HG02884 (cell line): ENCODE results near the gene AGAP5.
"Not testable (repeated sequence)": the region's sequence is repeated elsewhere in the genome, so short reads cannot be mapped to it uniquely, and the experiment has no call there.

Experiments used
- ATAC-seq: cut with Tn5 transposase; IDR thresholded peaks from one replicate; pipeline ENCODE4 v1.9.1; 2021; ENCODE audit warnings: mild to moderate bottlenecking, moderate library complexity; ENCODE audit not compliant: unreplicated experiment

The AGAP5 gene

DNA sequence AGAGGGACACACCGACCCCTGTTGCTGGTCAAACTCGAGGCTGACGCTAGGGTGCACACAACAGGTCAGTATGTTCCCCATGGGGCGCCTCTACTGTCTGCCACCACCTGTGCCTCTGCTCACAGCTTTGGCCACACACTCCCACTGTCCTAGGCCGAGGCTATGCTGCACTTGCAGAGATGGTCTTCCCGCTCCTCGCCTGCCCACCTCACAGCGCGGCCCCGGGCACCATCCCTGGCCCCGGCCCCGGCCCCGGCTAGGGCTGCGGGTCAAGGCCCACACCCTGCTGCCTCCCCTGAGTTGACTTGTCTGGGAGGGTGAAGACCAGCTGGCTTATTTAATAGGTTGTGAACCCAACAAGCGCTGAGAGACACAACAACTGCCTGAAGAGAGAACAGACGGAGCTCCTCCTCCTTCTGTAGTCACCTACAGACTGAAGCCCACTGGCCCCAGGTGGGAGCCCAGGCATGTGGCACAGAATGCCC is at the start of gene AGAP5:
AGAP5 (minus strand) TSS at position 435 of the 485 bp plus-strand sequence; CDS start at position 81, 354 bp downstream.
- not testable (repeated sequence) for ATAC-seq

DNA sequence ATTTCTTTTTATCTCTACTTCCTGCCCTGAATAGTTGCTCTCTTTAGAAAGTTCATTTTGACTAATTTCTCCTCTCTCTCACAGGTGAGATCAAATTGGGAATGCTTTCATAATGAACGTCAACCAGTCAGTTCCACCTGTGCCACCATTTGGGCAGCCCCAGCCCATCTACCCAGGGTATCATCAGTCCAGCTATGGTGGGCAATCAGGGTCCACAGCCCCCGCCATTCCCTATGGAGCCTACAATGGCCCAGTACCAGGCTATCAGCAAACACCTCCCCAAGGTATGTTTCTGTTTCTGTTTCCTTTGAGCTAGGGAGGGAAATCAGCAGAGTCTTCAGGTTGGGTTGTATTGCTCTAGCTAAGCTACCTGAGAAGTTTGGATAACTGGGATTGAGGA is 48.8 kb upstream of the AGAP5 start:
- no peak for ATAC-seq

DNA sequence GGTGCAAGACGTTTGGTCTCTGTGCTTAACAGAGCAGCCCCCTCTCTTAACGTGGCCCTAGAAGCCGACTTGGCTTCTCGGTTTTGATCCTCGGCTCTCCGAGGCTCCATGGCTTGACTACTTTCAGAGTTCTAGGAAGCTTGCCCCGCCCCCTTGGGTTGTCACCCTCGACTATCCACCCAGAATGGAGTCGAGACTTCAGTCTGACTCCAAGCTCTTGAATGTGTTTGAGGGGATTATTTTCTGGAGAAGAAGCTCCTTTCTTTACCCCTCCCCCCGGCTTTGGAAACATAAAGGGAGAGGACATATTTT is 46.7 kb upstream of the AGAP5 start:
- peak; percentile 29 for ATAC-seq

DNA sequence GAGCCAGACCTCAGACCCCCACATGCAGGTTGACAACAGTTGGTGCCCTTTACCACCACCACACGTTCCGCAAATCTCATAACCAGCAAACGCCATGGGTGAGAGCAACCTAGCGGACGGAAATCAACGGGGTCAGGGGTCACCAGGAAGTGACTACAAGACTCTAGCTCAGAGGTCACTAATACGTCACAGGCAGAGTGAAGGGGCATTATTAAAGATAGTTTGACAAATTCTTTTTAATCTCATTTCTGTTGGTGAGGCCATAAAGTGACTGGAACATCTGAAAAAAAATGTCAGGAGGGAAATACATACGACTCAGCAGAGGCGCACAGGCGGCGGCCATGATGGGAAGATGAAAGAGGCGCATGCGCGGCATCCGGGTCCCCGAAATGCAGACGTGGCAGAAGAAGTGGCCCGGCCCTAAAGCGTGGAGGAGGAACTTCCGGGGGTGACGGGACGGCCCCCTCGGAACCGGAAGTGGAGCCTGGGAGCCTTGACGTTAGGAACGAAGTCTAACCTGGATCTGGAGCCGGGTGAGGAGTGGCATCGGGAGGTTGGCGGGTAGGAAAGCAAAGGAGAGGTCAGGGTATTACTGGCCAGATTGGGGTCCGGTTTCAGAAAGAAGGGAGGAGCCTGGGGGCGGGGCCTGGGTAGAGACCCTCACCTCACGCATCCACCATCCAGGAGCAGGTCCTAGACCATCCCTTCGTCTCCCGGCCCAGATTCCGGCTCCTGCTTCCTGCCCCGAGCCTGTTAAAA is 46.2 kb upstream of the AGAP5 start, which contains the start of gene SEC24C:
SEC24C (plus strand) TSS at position 468 of the 759 bp plus-strand sequence. CDS start 2,461 bp downstream, outside the sequence.
- ATAC-seq: peak; percentile 89

DNA sequence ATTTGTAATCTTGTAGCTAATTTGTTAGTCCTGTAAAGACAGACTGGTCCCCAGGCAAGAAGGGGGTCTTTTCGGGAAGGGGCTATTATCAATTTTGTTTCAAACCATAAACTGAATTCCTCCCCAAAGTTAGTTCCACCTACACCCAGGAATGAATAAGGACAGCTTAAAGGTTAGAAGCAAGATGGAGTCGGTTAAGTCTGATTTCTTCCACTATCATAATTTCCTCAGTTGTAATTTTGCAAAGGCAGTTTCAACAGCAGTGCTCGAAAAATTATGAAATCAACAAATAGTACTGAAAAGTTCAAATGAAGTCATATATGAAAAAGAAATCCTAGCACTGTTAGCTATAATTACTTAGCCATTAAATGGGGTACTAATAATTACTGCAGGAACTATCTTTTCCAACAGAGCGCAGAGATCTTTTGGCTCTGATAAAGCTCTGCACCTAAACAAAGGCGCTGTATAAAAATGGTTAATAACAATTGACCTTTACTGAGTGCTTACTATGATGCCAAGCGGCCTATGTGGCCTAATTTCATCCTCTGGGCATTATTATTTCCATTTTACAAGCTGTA is 45.5 kb upstream of the AGAP5 start:
- ATAC-seq: no peak

DNA sequence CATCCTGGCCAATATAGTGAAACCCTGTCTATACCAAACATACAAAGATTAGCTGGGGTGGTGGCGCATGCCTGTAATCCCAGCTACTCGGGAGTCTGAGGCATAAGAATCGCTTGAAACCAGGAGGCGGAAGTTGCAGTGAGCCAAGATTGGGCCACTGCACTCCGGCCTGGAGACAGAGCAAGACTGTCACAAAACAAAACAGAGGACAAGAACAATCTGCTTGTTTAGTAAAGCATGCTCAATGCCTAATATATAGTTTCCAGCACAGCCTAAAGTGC is 44.5 kb upstream of the AGAP5 start:
- no peak for ATAC-seq

DNA sequence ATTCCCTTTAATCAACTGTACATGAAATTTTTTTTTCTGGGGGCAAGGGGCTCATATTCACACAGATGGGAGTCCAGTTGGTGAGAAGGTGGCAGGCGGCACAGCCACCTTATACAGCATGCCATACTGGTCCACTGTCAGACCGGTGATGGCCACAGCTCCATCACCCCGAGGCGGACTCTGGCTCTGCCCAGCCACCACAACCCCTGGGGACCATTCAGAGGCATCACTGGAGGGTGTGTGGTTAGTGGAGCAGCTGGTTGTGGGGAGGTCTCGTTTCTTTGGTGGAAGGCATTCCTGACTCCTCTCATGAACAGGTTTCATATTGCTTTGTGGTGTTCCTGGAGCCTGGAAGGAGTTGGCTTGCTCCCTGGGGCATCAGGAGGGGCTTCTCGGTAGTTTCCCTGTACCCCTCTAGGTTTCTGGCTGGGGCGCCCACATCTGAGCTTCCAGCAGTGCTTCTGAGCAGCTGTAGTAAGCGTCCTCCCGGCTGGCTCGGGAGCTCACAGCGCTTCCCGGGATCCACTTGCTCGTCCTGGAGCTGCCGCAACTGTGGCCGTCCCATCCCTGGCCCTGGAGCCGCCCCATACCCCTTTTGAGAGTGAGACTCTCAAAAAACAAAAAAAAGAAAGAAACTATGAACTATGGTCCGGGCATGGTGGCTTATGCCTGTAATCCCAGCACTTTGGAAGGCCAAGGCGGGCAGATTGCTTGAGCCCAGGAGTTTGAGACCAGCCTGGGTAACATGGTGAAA is 42.8 kb upstream of the AGAP5 start:
- not testable (repeated sequence) for ATAC-seq

DNA sequence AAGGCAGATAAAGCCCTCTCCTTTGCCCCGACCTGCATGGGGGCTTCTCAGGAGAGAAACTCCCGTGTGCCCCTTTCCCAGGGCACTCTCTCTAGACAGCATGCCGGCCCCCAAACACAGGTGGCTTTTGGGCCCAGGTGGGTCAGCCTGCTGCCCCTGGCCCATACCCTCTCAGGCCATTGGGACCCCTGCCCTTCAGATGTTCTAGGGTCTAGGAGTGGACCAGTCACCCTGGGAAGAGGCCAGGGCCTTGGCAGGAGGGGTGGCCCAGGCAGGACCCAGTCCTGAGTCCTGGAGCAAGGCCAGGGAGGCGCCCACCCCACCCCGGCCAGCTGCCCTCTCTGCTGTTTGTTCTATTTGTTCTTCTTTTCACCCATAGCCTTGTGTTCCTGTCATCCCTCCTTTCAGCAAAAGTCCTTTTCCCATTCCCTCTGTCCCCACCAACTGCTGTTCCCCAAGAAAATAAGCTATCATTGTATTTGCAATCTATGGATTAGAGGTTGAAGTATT is 36.9 kb upstream of the AGAP5 start:
- no peak for ATAC-seq

DNA sequence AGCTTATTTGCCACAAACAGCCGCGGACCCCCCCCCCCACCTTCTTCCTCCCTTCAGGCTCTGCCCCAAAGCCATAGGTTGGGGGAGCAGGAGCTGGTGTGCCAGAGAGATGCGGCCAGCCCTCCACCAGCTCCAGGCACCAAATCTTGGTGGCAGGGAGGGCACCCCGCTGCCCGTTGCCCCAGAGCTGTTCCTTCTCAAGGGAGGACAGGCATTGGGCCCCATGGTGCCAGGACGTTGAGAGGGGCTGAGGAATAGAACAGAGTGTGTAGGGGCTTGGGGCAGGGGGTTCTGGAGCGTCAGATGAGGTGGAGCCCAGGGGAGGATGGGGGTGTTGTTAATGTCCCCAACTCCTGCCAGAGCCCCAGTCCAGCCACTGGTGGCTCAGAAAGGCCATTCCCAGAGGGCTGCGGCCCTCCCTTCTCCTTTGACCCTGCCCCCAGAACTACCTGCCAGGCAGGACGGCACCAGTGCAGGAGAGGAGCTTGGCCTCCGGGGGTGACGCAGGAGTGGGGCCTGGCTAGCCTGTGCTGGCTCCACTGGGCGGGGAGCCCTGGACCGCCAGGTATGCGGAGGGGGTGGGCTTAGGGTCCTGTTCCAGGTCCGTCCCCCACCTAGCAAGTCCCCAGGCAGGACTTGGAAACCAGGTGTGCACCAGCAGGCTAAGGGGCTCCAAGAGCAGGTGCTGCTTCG is 36.3 kb upstream of the AGAP5 start:
- no peak for ATAC-seq

DNA sequence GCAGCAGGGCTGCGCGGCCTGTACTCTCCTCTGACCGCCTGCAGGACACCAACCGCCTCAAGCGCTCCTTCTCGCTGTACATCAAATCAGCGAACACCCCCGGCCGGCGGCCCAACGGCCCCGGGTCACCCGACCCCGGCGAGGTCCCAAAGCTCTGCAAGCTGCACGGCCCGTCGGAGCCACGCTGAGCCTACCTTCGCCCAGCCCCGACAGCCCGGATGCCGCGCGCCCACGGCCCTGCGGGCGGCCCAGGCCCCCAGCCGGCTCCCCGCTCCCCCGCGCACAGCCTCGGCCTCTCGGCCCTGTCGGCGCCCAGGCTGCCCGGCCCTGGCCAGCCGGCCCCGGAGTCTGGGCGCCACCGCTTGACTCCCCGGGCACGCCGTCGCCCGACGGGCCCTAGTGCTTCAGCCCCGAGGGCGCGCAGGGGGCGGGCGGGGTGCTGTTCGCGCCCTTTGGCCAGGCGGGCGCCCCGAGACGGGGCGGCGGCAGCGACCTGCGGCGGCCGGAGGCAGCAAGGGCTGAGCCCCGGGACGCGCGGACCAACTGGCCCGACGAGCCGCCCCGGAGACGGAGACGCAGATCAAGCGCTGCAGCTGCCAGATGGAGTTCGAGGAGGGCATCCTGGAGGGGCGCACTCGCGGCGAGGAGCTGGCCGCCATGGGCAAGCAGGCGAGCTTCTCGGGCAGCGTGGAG is 35.2 kb upstream of the AGAP5 start:
- ATAC-seq: no peak

DNA sequence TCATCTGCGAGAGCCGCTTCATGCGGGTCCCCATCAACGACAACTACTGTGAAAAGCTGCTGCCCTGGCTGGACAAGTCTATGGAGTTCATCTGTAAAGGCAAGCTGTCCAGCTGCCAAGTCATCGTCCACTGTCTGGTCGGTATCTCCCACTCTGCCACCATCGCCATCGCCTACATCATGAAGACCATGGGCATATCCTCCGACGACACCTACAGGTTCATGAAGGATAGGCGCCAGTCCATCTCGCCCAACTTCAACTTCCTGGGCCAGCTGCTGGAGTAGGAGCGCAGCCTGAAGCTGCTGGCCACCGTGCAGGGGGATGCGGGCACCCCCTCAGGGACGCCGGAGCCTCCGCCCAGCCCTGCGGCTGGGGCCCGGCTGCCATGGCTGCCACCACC is 34.5 kb upstream of the AGAP5 start:
- ATAC-seq: no peak

DNA sequence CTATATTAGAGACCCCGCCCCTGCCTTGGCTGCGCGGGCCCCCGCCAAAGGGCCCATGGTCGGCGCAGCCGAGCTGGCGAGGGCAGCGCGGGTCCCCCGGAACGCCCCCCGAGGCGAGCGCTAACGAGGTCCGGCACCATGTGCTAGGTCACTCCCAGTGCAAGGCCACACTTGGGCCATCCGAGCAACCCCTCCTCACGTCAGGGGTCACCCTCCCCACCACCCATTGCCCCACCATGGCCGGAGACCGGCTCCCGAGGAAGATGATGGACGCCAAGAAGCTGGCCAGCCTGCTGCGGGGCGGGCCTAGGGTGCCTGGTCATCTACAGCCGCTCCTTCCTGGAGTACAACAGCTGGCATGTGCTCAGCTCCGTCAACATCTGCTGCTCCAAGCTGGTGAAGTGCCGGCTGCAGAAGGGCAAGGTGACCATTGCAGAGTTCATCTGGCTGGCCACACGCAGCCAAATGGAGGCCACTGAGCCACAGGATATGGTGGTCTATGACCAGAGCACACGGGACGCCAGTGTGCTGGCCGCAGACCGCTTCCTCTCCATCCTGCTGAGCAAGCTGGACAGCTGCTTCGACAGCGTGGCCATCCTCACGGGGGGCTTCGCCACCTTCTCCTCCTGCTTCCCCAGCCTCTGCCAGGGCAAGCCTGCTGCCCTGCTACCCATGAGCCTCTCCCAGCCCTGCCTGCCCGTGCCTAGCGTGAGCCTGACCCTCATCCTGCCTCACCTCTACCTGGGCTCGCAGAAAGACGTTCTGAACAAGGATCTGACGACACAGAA is 33.9 kb upstream of the AGAP5 start:
- ATAC-seq: no peak

DNA sequence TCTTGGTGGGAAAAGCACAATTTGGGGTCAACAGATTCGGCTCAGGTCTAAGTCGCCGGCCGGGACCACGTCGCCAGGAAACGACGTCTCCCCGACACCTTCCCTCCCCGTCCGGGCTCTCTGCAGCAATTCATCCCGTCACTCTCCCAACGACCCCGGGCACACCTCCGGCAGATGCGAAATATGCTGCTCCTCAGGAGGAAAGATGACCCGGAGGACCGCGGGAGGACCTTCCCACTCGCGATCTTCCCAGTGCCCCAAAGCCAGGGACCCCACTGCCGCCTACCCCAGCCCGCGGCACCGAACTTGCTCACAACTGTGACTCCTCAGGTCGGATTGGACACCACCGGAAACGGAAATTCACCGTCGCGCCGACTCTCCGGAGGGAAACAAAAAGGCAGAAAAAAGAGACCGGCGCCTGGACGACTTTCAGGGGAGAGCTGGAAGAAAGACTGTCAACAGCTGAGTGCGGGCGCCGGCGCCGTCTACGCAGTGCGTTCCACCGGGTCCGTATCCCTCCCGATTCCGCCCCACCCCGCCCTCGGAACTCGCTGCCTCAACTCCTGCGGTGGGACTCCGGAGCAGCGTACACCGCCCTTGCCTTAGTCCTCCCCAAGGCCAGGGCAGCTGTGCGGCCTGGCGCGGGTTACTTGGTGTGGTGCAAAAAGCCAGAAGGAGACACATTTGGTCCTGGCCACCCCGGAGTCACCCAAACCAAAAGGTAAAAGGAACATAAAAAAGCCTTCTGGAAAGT is 32.4 kb upstream of the AGAP5 start:
- ATAC-seq: no peak

DNA sequence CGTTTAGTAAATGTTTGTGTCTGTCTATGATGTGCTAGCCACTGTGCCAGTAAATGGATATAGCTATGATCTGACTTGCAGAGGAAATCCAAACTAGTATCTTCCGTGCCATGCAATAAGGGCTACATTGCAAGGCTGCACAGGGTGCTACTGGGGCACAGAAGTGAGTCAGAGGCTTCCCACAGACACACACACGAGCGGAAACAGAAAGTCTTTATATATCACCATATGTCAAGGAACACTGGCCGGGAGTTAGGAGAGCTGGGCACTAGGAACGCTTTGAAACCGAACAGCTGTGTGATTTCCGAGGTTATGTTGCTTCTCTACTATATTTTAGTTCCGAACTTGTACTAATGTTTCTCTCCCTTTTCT is 31.9 kb upstream of the AGAP5 start:
- not testable (repeated sequence) for ATAC-seq

DNA sequence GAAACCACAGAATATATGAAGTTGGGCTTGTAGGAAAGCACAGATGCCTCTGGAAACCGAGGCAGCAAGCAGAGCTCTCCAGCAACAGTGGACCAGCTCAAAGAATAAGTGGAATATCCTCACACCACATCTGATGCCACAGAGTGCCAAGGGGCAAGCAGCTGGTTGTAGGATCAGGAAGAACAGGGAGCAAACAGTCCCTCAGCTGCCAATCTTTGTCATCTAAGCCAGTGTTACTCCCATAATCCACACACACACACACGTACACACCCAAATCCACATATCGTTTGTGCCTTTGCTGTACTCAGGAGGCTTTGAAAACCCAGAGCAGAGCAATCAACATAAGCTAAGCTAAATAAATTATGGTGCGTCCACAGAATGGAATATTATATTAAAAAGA is 25.6 kb upstream of the AGAP5 start:
- ATAC-seq: no peak

DNA sequence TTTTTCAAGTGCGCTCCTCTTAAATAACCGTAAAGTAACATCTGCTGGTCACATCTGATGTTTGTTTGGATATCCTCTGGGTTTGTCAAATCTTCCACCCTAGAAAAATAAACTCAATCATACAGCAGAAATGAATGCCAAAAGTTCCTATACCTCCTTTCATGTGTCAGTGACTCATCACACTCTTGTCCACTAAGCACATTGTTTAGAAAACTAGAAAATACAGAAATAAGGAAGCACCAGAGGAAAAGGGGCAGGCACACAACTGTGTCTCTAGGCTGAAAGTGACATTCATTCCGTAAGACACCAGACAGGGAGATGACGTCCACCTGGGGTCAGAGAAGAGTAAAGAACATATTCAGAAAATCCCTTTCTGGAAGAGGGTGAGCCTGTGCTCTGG is 22.7 kb upstream of the AGAP5 start:
- ATAC-seq: not testable (repeated sequence)

DNA sequence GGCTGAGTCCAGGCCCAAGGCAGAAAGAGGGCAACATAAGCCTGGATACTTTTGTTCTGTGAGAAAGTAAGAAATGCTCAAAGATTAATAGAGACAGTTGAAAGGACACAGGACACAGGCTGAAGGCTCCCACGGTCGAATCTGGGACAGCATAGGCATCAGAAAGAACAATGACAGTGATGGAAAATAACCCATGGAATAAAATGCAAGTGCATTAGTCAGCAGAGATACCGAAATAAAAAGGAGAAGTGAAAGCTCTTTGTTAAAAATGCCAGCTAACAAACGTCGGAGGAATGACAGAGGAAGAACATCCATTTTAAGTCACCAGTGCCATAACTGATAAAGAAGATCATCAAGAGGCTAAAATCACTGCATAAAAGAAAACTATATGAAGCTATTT is 19.6 kb upstream of the AGAP5 start:
- ATAC-seq: no peak

DNA sequence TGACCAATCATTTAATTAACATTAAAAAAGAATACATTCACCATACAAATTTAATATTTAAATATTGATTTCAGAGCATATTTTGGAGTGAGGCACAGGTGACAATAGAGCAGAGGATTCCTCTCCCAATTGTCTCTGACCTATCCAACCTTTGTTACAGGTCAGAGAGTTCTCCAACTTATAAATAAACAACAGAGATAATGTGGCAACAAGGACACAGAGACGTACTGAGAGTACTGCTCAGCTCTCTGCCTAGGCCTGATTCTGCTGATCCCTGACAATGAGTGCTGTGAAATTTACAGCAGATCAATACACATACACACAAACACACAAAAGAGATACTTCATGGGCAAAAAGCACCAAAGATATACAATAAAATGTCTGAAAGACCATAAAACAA is 18.3 kb upstream of the AGAP5 start:
- ATAC-seq: no peak
